Measurements from ENCODE around the gene TERF2IP. TPM values are rescaled to one million over a fixed set of nuclear protein-coding genes. Genes with fewer than 3 reads are reported as not detected.

TERF2IP gene
- total RNA-seq, 2 donors from 2014 or later: 20.0 to 23.4 TPM

- Histone ChIP-seq H3K4me3 (ENCODE audit: low read length) (no peak overlapping the region), H3K4me1 (ENCODE audit: control insufficient read depth, insufficient read depth, low read length) (no peaks in the 10 kb centered on the region), H3K9ac (ENCODE audit: extremely low read depth, low read length, poor library complexity, severe bottlenecking) (no peak overlapping the region), H3K27me3 (ENCODE audit: control insufficient read depth, insufficient read depth, low read length, poor library complexity, severe bottlenecking) (no peaks in the 10 kb centered on the region), H3K9me3 (ENCODE audit: control insufficient read depth, low read length) (peaks cover 24% of the 10 kb centered on the region), H3K27ac (ENCODE audit: low read depth, low read length) (no peak overlapping the region), H3K36me3 (ENCODE audit: control insufficient read depth, insufficient read depth, low read length) (peaks cover 70% of the 10 kb centered on the region)
- no peaks in the 10 kb centered on the region for H3K27me3 Mint-ChIP-seq (ENCODE audit: insufficient read depth)
- 92 to 94% methylated on average over 4 of the region's 4 CpGs for WGBS, 2 experiments (ENCODE audit: insufficient coverage in 1 of 2, insufficient read length in 1 of 2)
- no peaks in the 10 kb centered on the region for H3K4me1 Mint-ChIP-seq
- TF ChIP-seq, protein P1, sequence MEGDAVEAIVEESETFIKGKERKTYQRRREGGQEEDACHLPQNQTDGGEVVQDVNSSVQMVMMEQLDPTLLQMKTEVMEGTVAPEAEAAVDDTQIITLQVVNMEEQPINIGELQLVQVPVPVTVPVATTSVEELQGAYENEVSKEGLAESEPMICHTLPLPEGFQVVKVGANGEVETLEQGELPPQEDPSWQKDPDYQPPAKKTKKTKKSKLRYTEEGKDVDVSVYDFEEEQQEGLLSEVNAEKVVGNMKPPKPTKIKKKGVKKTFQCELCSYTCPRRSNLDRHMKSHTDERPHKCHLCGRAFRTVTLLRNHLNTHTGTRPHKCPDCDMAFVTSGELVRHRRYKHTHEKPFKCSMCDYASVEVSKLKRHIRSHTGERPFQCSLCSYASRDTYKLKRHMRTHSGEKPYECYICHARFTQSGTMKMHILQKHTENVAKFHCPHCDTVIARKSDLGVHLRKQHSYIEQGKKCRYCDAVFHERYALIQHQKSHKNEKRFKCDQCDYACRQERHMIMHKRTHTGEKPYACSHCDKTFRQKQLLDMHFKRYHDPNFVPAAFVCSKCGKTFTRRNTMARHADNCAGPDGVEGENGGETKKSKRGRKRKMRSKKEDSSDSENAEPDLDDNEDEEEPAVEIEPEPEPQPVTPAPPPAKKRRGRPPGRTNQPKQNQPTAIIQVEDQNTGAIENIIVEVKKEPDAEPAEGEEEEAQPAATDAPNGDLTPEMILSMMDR (conservative IDR thresholded peaks at IDR 0.05): no peak
- no peak for DNase-seq
- peaks cover 15% of the 10 kb centered on the region for H3K9me3 Mint-ChIP-seq
- peaks cover 78% of the 10 kb centered on the region for H3K36me3 Mint-ChIP-seq (ENCODE audit: low read depth)
- H3K4me3 Mint-ChIP-seq: no peak overlapping the region
- H3K27ac Mint-ChIP-seq: no peak overlapping the region
These were observed 44.3 kb upstream of the TERF2IP start for GRCh38 chr16:75603241-75603640.

DNA sequence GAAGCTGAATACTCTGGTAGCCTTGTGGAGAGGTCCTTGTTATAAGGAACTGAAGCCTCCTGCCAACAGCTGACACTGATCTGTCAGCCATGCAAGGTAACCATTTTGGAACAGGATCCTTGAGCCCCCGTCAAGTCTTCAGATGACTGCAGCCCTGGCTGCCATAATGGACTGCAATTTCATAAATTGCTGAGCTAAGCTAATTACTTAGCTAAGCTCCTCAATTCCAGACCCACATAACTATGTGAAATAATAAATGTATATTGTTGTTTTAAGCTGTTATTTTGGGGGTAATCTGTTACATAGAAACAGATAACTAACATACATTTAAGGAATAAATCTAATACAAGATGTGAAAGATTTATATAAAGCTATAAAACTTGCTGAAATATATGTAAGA lies 41.1 kb upstream of the TERF2IP start:
- peaks cover 74% of the 10 kb centered on the region for H3K36me3 ChIP-seq (ENCODE audit: control insufficient read depth, insufficient read depth, low read length)
- Mint-ChIP-seq H3K4me1 (no peaks in the 10 kb centered on the region), H3K9me3 (peaks cover 15% of the 10 kb centered on the region), H3K27me3 (ENCODE audit: insufficient read depth) (no peaks in the 10 kb centered on the region), H3K4me3 (no peak overlapping the region), H3K27ac (no peak overlapping the region), H3K36me3 (ENCODE audit: low read depth) (peaks cover 68% of the 10 kb centered on the region)
- 94 to 100% methylated on average over 1 of the region's 1 CpG for WGBS, 2 experiments (ENCODE audit: insufficient coverage in 1 of 2, insufficient read length in 1 of 2)
- no peaks in the 10 kb centered on the region for H3K4me1 ChIP-seq (ENCODE audit: control insufficient read depth, insufficient read depth, low read length)
- H3K4me3 ChIP-seq (ENCODE audit: low read length): no peak overlapping the region
- no peaks in the 10 kb centered on the region for H3K27me3 ChIP-seq (ENCODE audit: control insufficient read depth, insufficient read depth, low read length, poor library complexity, severe bottlenecking)
- no peak for DNase-seq
- TF ChIP-seq, protein P1 (conservative IDR thresholded peaks at IDR 0.05): no peak
- peaks cover 24% of the 10 kb centered on the region for H3K9me3 ChIP-seq (ENCODE audit: control insufficient read depth, low read length)
- H3K9ac ChIP-seq (ENCODE audit: extremely low read depth, low read length, poor library complexity, severe bottlenecking): no peak overlapping the region
- H3K27ac ChIP-seq (ENCODE audit: low read depth, low read length): no peak overlapping the region

DNA sequence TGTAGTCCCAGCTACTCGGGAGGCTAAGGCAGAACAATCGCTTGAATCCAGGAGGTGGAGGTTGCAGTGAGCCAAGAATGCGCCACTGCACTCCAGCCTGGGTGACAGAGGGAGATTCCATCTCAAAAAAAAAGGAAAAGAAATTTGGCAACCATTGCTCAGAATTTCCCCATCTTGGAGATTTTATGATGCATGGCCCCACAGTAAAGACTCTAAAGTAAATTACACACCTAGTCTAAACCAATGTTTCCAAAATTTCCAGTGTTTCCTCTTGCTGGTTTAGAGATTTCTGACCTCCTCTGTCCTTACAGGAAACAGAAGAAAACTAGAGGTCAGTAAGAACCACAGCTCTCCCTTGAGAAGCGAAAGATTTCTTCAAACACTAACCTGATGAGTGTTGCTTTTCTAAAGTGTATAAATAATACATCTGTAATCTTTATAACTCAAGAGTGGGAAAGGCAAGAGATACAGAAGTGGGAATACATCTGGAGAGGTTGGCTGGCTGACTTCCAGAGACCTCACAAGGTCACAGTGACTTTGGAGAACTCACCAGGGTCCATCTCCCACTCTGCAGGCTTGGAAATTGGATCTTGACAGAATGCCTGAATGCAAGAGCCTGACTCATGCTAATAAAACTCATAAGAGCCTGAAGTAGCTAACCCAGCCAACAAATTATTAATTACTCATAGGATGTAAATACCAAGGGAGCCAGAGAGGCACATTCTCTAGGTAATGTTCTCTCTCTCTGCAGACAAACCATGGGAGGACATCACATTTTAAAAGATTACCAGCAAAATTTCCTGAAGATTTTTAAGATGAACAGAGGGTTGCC lies 33.3 kb upstream of the TERF2IP start:
- Mint-ChIP-seq H3K4me1 (no peaks in the 10 kb centered on the region), H3K27ac (no peak overlapping the region), H3K4me3 (no peak overlapping the region), H3K36me3 (ENCODE audit: low read depth) (peaks cover 72% of the 10 kb centered on the region), H3K27me3 (ENCODE audit: insufficient read depth) (no peaks in the 10 kb centered on the region), H3K9me3 (no peaks in the 10 kb centered on the region)
- Histone ChIP-seq H3K4me3 (ENCODE audit: low read length) (no peak overlapping the region), H3K4me1 (ENCODE audit: control insufficient read depth, insufficient read depth, low read length) (no peaks in the 10 kb centered on the region), H3K27ac (ENCODE audit: low read depth, low read length) (no peak overlapping the region), H3K36me3 (ENCODE audit: control insufficient read depth, insufficient read depth, low read length) (peaks cover 74% of the 10 kb centered on the region), H3K9ac (ENCODE audit: extremely low read depth, low read length, poor library complexity, severe bottlenecking) (no peak overlapping the region), H3K9me3 (ENCODE audit: control insufficient read depth, low read length) (no peaks in the 10 kb centered on the region), H3K27me3 (ENCODE audit: control insufficient read depth, insufficient read depth, low read length, poor library complexity, severe bottlenecking) (no peaks in the 10 kb centered on the region)
- WGBS, 2 experiments (ENCODE audit: insufficient coverage in 1 of 2, insufficient read length in 1 of 2): 91 to 95% methylated on average over 3 of the region's 4 CpGs
- no peak for DNase-seq
- TF ChIP-seq, protein P1 (conservative IDR thresholded peaks at IDR 0.05): no peak

Data from endodermal cell (in vitro differentiated cells).